ENCODE measurements around the gene SYT8. TPM values are rescaled to one million over a fixed set of nuclear protein-coding genes. Genes with fewer than 3 reads are reported as not detected.
A peak's percentile ranks its signal among the peaks of the same experiment; 100 is the strongest.

SYT8 gene
- total RNA-seq, 4 donors from 2014 or later: not detected

- no peak for DNase-seq (ENCODE audit: extremely low spot score)
- intact Hi-C loops (cut with DNase I): no loop called here
- H3K27ac ChIP-seq (replicated peaks in 1 of 4): peak overlapping the region; percentile 54 to 72 (median 61)
- no peaks in the 10 kb centered on the region for H3K9me3 ChIP-seq
- WGBS: no CpG with 5 or more reads among the region's 8 CpGs
- peaks cover 27 to 80% (median 75%) of the 10 kb centered on the region in 4 donors for H3K4me1 ChIP-seq
- peaks cover 0 to 21% (median 2%) of the 10 kb centered on the region in 4 donors for H3K27me3 ChIP-seq
- TF ChIP-seq POLR2A (IDR thresholded peaks at IDR 0.05; ENCODE audit: low read depth) (no peak), CTCF (IDR thresholded peaks at IDR 0.05) (no peak), POLR2AphosphoS5 (IDR thresholded peaks at IDR 0.05) (no peak), EP300 (IDR thresholded peaks at IDR 0.05) (no peak)
- H3K4me3 ChIP-seq: no peak overlapping the region
- no peaks in the 10 kb centered on the region for H3K36me3 ChIP-seq
Observed at GRCh38 chr11:1867381-1867780, 32.6 kb downstream of the SYT8 start.

GRCh38 chr11:1868056-1868635 is 33.4 kb downstream of the SYT8 start:
- H3K27ac ChIP-seq (replicated peaks in 1 of 4): peak overlapping the region; percentile 54 to 72 (median 61)
- 75% methylated on average over 4 of the region's 14 CpGs for WGBS
- no peak for TF ChIP-seq CTCF (IDR thresholded peaks at IDR 0.05)
- TF ChIP-seq EP300 (IDR thresholded peaks at IDR 0.05): no peak
- no peak for TF ChIP-seq POLR2A (IDR thresholded peaks at IDR 0.05; ENCODE audit: low read depth)
- TF ChIP-seq POLR2AphosphoS5 (IDR thresholded peaks at IDR 0.05): no peak
- peaks cover 24 to 76% (median 75%) of the 10 kb centered on the region in 4 donors for H3K4me1 ChIP-seq
- H3K9me3 ChIP-seq: no peaks in the 10 kb centered on the region
- no peak for DNase-seq (ENCODE audit: extremely low spot score)
- H3K27me3 ChIP-seq: peaks cover 0 to 21% (median 2%) of the 10 kb centered on the region in 4 donors
- H3K36me3 ChIP-seq: no peaks in the 10 kb centered on the region
- intact Hi-C loops (cut with DNase I): no loop called here
- peak overlapping the region; percentile 36 to 53 (median 40) for H3K4me3 ChIP-seq

- 80% methylated on average over 9 of the region's 25 CpGs for WGBS
- peaks cover 0 to 21% (median 2%) of the 10 kb centered on the region in 4 donors for H3K27me3 ChIP-seq
- no peak for DNase-seq (ENCODE audit: extremely low spot score)
- intact Hi-C loops (cut with DNase I): no loop called here
- H3K4me3 ChIP-seq: peak overlapping the region; percentile 36 to 53 (median 40)
- peak overlapping the region; percentile 54 to 72 (median 61) for H3K27ac ChIP-seq (replicated peaks in 1 of 4)
- H3K36me3 ChIP-seq: no peaks in the 10 kb centered on the region
- peaks cover 18 to 75% (median 70%) of the 10 kb centered on the region in 4 donors for H3K4me1 ChIP-seq
- TF ChIP-seq POLR2AphosphoS5 (IDR thresholded peaks at IDR 0.05): peak in 1 of 2 donors; percentile 29
- no peak for TF ChIP-seq CTCF (IDR thresholded peaks at IDR 0.05)
- no peaks in the 10 kb centered on the region for H3K9me3 ChIP-seq
Observed at GRCh38 chr11:1868636-1869291, 34.0 kb downstream of the SYT8 start.

- peak overlapping the region; percentile 36 to 53 (median 40) for H3K4me3 ChIP-seq
- no peaks in the 10 kb centered on the region for H3K36me3 ChIP-seq
- H3K27ac ChIP-seq (replicated peaks in 1 of 4): peak overlapping the region; percentile 54 to 72 (median 61)
- TF ChIP-seq CTCF (IDR thresholded peaks at IDR 0.05) (peak in 1 of 3 experiments; percentile 19), EP300 (IDR thresholded peaks at IDR 0.05) (no peak)
- H3K9me3 ChIP-seq: no peaks in the 10 kb centered on the region
- H3K4me1 ChIP-seq: peaks cover 8 to 70% (median 64%) of the 10 kb centered on the region in 4 donors
- peaks cover 0 to 21% (median 2%) of the 10 kb centered on the region in 4 donors for H3K27me3 ChIP-seq
- intact Hi-C loops (cut with DNase I): no loop called here
- 63% methylated on average over 31 of the region's 34 CpGs for WGBS
- no peak for DNase-seq (ENCODE audit: extremely low spot score)
Observed at GRCh38 chr11:1869427-1870325, 34.9 kb downstream of the SYT8 start.
